Central memory CD8-positive, alpha-beta T cell (primary cell): Measurements from ENCODE around the gene LPCAT3.
"Not testable (repeated sequence)": the region's sequence is repeated elsewhere in the genome, so short reads cannot be mapped to it uniquely, and the experiment has no call there.

Experiments
- ATAC-seq: fragments of 150-1000 bp; cut with Tn5 transposase; replicated peaks from 2 replicates; pipeline ENCODE4 v1.10.0; 2022; ENCODE audit warnings: mild to moderate bottlenecking, moderate FRiP score, moderate number of reproducible peaks; ENCODE audit not compliant: poor library complexity, severe bottlenecking; ENCODE audit errors: extremely low read depth
- DNase-seq, 2 donors: peaks; one replicate each; pipeline ENCODE4 v3.0.0; 2021; ENCODE audit warnings: low spot score in 2 of 2
- H3K27ac Mint-ChIP-seq: one replicate; pipeline ENCODE4 v1.8.0; 2022; ENCODE audit warnings: low read depth, mild to moderate bottlenecking, moderate library complexity, mixed read lengths
- H3K27me3 Mint-ChIP-seq: one replicate; pipeline ENCODE4 v1.8.0; 2022; ENCODE audit warnings: mixed read lengths
- H3K36me3 Mint-ChIP-seq: one replicate; pipeline ENCODE4 v1.8.0; 2022; ENCODE audit warnings: mild to moderate bottlenecking, moderate library complexity, mixed read lengths; ENCODE audit not compliant: insufficient read depth
- H3K4me1 Mint-ChIP-seq: one replicate; pipeline ENCODE4 v1.8.0; 2022; ENCODE audit warnings: mixed read lengths
- H3K4me3 Mint-ChIP-seq: one replicate; pipeline ENCODE4 v1.8.0; 2022; ENCODE audit warnings: mild to moderate bottlenecking, moderate library complexity, mixed read lengths
- H3K9me3 Mint-ChIP-seq: one replicate; pipeline ENCODE4 v1.8.0; 2022; ENCODE audit warnings: mixed read lengths

The LPCAT3 gene

GRCh38 chr12:7031306-7031705 is 13.0 kb upstream of the LPCAT3 start:
- ATAC-seq (no peak), DNase-seq (no peak)
- Mint-ChIP-seq H3K27ac (no peak overlapping the region), H3K9me3 (no peaks in the 10 kb centered on the region), H3K36me3 (no peaks in the 10 kb centered on the region), H3K27me3 (no peaks in the 10 kb centered on the region), H3K4me3 (no peak overlapping the region), H3K4me1 (no peaks in the 10 kb centered on the region)

DNA sequence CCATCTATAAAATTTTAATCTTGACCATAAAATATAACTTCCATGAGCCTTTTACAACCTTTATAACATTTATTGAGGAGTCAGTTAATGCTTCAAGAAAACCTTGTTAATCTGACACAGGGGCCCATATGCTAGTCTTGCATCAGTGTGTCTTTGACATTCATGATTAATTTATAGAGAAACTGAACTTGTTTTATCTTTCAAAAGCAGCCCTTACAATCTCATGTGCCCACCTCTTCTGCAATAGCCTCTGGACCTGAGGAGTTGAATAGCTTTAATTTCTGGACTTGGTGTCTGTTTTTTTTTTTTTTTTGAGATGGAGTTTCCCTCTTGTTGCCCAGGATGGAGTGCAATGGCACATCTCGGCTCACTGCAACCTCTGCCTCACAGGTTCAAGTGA is 8.6 kb upstream of the LPCAT3 start:
- Mint-ChIP-seq H3K4me3 (no peak overlapping the region), H3K27me3 (no peaks in the 10 kb centered on the region), H3K9me3 (no peaks in the 10 kb centered on the region)

GRCh38 chr12:7023114-7023513 is 4.8 kb upstream of the LPCAT3 start:
- Mint-ChIP-seq H3K27ac (no peak overlapping the region), H3K27me3 (no peaks in the 10 kb centered on the region), H3K4me3 (no peak overlapping the region), H3K36me3 (peaks cover 2% of the 10 kb centered on the region), H3K4me1 (no peaks in the 10 kb centered on the region), H3K9me3 (no peaks in the 10 kb centered on the region)
- DNase-seq (no peak), ATAC-seq (no peak)

More for the DNA sequence above, 8.6 kb upstream of the LPCAT3 start:
- no peak for DNase-seq
- Mint-ChIP-seq H3K4me1 (no peaks in the 10 kb centered on the region), H3K27ac (no peak overlapping the region), H3K36me3 (no peaks in the 10 kb centered on the region)
- no peak for ATAC-seq

GRCh38 chr12:7021956-7022355 is 3.7 kb upstream of the LPCAT3 start:
- no peaks in the 10 kb centered on the region for H3K9me3 Mint-ChIP-seq
- H3K4me3 Mint-ChIP-seq: no peak overlapping the region
- no peak overlapping the region for H3K27ac Mint-ChIP-seq
- DNase-seq (no peak), ATAC-seq (no peak)
- H3K4me1 Mint-ChIP-seq: peaks cover 10% of the 10 kb centered on the region
- H3K27me3 Mint-ChIP-seq: no peaks in the 10 kb centered on the region
- peaks cover 4% of the 10 kb centered on the region for H3K36me3 Mint-ChIP-seq

DNA sequence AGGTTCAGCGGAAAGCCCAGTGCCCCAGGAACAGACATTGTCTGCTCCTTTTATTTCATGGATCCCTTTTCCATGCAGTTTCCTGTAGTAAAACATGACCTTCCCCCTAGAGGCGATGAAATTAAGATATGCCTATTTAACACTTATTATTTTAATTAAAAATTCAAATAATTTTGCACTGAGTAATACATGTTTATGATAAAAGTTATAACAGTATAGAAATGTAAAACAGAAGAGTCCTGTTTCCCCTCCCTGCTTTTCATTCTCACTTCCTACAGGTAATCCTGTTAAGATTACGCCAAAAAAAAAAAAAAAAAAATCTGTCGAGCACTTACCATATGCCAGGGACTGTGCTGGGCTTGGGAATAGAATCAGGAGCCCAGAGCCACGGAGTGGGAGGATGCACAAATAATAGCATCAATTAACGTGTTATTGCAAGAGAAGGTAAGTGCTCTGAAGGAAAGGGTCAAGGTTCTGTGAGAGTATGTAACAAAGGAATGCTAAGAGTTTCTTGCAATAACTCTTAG is 830 bp upstream of the LPCAT3 start:
- Mint-ChIP-seq H3K27me3 (no peaks in the 10 kb centered on the region), H3K36me3 (peaks cover 7% of the 10 kb centered on the region), H3K9me3 (no peaks in the 10 kb centered on the region), H3K4me3 (peak overlapping the region; percentile 82), H3K4me1 (peaks cover 23% of the 10 kb centered on the region), H3K27ac (peak overlapping the region; percentile 75)
- ATAC-seq (no peak), DNase-seq (no peak)

DNA sequence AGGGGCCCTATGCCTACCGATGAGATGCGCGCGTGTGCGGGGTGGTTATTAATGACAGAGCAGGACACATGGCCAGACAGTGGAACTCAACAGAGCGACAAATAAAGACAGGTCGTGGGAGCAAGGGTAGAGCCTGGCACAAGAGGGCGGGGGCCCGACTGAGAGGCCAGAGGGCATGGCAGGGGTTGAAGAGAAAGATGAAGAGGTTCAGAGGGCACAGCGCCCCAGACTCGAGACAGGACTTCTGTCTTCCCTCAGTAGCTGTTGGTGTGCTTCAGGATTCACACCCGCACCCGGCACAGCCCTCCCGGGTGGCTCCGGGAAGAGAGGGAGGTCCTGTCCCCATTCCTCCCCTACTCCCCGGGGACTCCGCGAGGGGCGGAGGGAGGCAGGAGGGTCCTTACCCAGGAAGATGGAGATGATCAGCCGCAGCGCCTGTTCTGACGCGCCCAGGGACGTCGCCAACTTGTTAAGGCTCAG is 366 bp downstream of the LPCAT3 start:
- ATAC-seq (peak; percentile 3), DNase-seq (peak in 1 of 2 donors; percentile 15)
- Mint-ChIP-seq H3K27me3 (no peaks in the 10 kb centered on the region), H3K27ac (peak overlapping the region; percentile 75), H3K4me1 (peaks cover 35% of the 10 kb centered on the region), H3K36me3 (peaks cover 7% of the 10 kb centered on the region), H3K4me3 (peak overlapping the region; percentile 82), H3K9me3 (no peaks in the 10 kb centered on the region)

DNA sequence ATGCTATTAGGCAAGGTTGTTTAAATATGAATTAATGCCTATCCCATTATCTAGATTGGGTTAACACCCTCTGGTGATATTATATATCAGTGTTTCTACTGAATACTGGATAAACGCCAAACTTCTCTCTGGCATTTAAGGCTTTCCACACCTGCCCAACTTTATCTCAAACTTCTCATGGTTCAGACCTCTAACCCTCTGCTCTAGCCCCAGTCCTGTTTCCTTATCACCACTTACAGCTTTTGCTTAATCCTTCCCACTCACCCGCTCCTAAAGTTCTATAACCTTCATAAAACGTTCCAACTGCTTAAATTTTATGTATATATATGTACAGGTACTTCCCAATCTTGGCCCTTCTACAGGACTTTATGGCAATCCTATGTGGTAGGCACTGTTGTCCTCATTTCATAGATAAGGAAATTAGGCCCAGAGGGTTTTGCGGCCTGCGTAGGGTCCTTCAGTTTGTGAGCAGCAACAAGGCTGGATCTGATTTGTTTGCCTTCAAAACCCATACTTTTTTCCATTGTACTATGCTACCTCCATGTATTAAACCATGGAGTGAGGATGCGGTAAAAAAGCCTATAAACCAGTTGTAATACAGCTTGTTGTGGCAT is 1.2 kb downstream of the LPCAT3 start:
- no peaks in the 10 kb centered on the region for H3K9me3 Mint-ChIP-seq
- peaks cover 9% of the 10 kb centered on the region for H3K36me3 Mint-ChIP-seq
- H3K27ac Mint-ChIP-seq: peak overlapping the region; percentile 75

DNA sequence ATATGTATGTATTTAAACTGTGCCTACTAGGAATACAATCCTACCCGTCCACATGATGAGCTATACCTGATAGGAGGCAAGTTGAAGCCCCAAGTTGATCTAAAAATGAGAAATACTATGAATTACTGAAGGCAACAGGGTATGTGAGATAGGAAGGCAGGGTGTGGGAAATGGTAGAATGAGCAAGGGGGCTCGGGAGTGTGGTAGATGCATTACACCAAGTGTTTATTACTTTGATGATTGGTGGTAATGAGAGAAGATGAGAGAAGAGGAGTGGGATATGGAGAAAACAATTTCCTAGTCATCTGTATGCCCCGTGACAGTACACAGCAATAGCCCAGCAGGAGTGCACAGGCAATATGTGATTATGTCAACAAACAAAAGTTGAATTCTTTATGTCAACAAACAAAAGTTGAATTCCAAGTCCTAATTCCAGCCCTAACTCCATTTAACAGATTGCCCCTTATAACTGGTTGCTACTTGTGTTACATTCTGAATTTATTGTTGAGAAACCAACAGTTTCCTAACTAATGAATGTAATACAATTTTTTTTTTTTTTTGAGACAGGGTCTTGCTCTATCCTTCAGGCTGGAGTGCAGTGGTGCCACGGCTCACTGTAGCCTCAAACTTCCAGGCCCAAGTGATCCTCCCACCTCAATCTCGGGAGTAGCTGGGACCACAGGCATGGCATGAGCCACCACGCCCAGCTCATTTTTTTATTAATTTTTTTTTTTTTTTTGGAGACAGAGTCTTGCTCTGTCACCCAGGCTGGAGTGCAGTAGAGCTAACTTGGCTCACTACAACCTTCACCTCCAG is 2.5 kb downstream of the LPCAT3 start:
- Mint-ChIP-seq H3K36me3 (peaks cover 12% of the 10 kb centered on the region), H3K4me1 (peaks cover 40% of the 10 kb centered on the region), H3K27ac (no peak overlapping the region), H3K4me3 (no peak overlapping the region), H3K9me3 (no peaks in the 10 kb centered on the region), H3K27me3 (no peaks in the 10 kb centered on the region)
- no peak for ATAC-seq
- no peak for DNase-seq

More for the DNA sequence above, 1.2 kb downstream of the LPCAT3 start:
- H3K4me3 Mint-ChIP-seq: peak overlapping the region; percentile 82
- H3K4me1 Mint-ChIP-seq: peaks cover 40% of the 10 kb centered on the region
- ATAC-seq (no peak), DNase-seq (no peak)
- no peaks in the 10 kb centered on the region for H3K27me3 Mint-ChIP-seq

GRCh38 chr12:7013101-7013500 is 5.2 kb downstream of the LPCAT3 start:
- ATAC-seq: no peak
- DNase-seq: no peak
- Mint-ChIP-seq H3K9me3 (no peaks in the 10 kb centered on the region), H3K4me1 (peaks cover 40% of the 10 kb centered on the region), H3K4me3 (no peak overlapping the region), H3K27ac (no peak overlapping the region), H3K36me3 (peaks cover 15% of the 10 kb centered on the region), H3K27me3 (no peaks in the 10 kb centered on the region)

DNA sequence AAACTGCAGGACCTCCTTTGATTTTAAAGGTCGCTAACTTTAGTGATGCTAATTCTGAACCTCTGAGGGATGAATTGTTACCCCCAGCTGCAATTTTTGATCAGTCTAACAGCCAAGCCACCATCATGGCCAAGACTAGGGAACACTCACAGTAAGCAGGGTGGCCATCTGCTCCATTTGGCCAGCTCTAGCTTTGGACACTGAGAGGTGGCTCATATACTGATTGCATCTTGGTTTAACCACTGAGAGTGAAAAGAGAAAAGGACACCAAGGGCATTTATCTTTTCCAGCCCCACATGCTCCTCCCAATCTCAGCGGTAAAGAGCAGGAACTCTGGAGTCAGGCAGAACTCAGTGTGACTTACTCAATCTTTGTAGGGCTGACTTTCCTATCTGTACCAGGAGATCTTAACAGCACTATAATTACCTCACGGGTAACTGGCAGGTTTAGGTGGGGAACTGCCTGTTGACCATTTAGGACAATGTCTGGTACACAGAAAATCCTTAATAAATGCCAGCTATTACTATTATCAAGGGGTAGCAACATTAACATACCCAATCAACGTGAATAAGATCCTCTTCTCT is 6.2 kb downstream of the LPCAT3 start:
- peaks cover 32% of the 10 kb centered on the region for H3K4me1 Mint-ChIP-seq
- H3K27me3 Mint-ChIP-seq: no peaks in the 10 kb centered on the region
- H3K9me3 Mint-ChIP-seq: no peaks in the 10 kb centered on the region
- peaks cover 16% of the 10 kb centered on the region for H3K36me3 Mint-ChIP-seq
- H3K27ac Mint-ChIP-seq: no peak overlapping the region
- no peak for DNase-seq
- H3K4me3 Mint-ChIP-seq: no peak overlapping the region
- no peak for ATAC-seq

DNA sequence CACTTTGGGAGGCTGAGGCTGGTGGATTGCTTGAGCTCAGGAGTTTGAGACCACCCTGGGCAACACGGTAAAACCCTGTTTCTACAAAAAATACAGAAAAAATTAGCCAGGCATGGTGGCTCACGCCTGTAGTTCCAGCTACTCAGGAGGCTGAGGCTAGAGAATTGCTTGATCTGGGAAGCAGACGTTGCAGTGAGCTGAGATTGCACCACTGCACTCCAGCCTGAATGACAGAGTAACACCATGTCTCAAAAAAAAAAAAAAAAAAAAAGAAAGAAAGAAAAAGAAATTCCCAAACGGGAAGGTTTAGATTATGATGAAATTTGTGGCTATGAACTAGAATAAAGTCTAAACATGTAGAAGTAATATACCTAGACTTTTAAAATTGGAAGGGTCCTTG is 6.9 kb downstream of the LPCAT3 start:
- not testable (repeated sequence) for H3K27me3 Mint-ChIP-seq, H3K4me3 Mint-ChIP-seq, DNase-seq, ATAC-seq, H3K27ac Mint-ChIP-seq, H3K9me3 Mint-ChIP-seq
- Mint-ChIP-seq H3K36me3 (peaks cover 17% of the 10 kb centered on the region), H3K4me1 (peaks cover 24% of the 10 kb centered on the region)

GRCh38 chr12:7009512-7009911 is 8.8 kb downstream of the LPCAT3 start:
- ATAC-seq (no peak), DNase-seq (no peak)
- Mint-ChIP-seq H3K9me3 (no peaks in the 10 kb centered on the region), H3K27ac (no peak overlapping the region), H3K27me3 (no peaks in the 10 kb centered on the region), H3K4me1 (peaks cover 29% of the 10 kb centered on the region), H3K4me3 (no peak overlapping the region), H3K36me3 (peaks cover 14% of the 10 kb centered on the region)
